ENCODE data around the gene TEPSIN.

DNA sequence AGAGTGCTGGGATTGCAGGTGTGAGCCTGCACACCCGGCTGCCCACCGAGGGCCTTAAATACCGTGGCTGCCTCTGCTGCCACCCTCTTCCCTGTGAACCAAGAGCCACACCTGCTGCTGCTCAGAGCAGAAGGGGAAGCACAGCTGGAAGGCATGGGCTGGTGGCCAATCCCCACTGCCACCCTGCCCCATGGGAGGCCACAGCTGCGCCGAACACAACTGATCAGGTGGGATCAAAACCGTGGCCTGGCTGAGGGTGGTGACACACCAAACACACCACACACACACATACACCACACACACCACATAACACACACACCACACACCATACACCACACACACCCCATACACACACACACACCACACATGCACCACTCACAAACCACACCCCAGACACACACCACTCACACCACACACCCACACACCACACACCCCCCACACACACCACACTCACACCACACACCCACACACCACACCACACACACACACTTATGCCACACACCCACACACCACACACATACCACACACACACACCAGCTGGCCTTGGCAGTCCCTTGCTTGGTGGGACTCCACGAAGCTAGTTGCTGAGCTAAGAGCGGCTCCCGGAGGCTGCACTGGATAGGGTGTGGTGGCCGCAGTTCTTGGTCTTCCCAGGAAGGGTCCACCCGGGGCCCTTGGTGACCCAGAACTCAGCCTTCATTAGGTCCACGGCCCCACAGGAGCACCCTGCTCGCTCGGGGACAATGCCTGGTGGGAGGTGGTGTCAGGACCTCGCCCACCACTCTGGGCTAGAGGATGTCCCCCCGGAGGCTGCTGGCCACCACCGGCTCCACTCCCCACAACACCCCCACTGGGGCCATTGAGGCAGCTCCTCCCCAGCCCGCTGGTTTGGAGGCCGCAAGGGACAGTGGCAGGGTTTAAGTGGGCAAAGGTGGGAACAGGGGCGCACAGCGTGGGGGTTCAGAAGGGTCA lies 31.0 kb downstream of the TEPSIN start:
- TF ChIP-seq CTCF (IDR thresholded peaks at IDR 0.05): no peak
- no peak for TF ChIP-seq POLR2A (IDR thresholded peaks at IDR 0.05)

Measured in transverse colon (tissue), 3 donors.